ENCODE results near the gene FMNL3. TPM values are rescaled to one million over a fixed set of nuclear protein-coding genes. Genes with fewer than 3 reads are reported as not detected.

The FMNL3 gene
- total RNA-seq, 1 donor from 2014 or later, result 21.1 TPM

- Mint-ChIP-seq H3K27ac (no peak overlapping the region), H3K27me3 (no peaks in the 10 kb centered on the region), H3K4me1 (ENCODE audit: unreplicated experiment) (peaks cover 18% of the 10 kb centered on the region), H3K9me3 (no peaks in the 10 kb centered on the region), H3K4me3 (no peak overlapping the region), H3K36me3 (no peaks in the 10 kb centered on the region)
- no peak for DNase-seq (ENCODE audit: extremely low spot score, unreplicated experiment)
- TF ChIP-seq, protein P1, sequence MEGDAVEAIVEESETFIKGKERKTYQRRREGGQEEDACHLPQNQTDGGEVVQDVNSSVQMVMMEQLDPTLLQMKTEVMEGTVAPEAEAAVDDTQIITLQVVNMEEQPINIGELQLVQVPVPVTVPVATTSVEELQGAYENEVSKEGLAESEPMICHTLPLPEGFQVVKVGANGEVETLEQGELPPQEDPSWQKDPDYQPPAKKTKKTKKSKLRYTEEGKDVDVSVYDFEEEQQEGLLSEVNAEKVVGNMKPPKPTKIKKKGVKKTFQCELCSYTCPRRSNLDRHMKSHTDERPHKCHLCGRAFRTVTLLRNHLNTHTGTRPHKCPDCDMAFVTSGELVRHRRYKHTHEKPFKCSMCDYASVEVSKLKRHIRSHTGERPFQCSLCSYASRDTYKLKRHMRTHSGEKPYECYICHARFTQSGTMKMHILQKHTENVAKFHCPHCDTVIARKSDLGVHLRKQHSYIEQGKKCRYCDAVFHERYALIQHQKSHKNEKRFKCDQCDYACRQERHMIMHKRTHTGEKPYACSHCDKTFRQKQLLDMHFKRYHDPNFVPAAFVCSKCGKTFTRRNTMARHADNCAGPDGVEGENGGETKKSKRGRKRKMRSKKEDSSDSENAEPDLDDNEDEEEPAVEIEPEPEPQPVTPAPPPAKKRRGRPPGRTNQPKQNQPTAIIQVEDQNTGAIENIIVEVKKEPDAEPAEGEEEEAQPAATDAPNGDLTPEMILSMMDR (conservative IDR thresholded peaks at IDR 0.05), result no peak
Observed at GRCh38 chr12:49684310-49684854, 22.8 kb downstream of the FMNL3 start.

- Mint-ChIP-seq H3K36me3 (no peaks in the 10 kb centered on the region), H3K4me1 (ENCODE audit: unreplicated experiment) (peaks cover 18% of the 10 kb centered on the region), H3K4me3 (no peak overlapping the region), H3K27me3 (no peaks in the 10 kb centered on the region), H3K27ac (no peak overlapping the region), H3K9me3 (no peaks in the 10 kb centered on the region)
- TF ChIP-seq, protein P1 (conservative IDR thresholded peaks at IDR 0.05), result no peak
- DNase-seq (ENCODE audit: extremely low spot score, unreplicated experiment), result no peak
Observed at GRCh38 chr12:49683599-49684309, 23.5 kb downstream of the FMNL3 start.

- Mint-ChIP-seq H3K27me3 (no peaks in the 10 kb centered on the region), H3K27ac (no peak overlapping the region), H3K9me3 (no peaks in the 10 kb centered on the region), H3K4me3 (no peak overlapping the region), H3K4me1 (ENCODE audit: unreplicated experiment) (peaks cover 28% of the 10 kb centered on the region), H3K36me3 (no peaks in the 10 kb centered on the region)
- TF ChIP-seq, protein P1 (conservative IDR thresholded peaks at IDR 0.05), result no peak
- no peak for DNase-seq (ENCODE audit: extremely low spot score, unreplicated experiment)
Observed at GRCh38 chr12:49680075-49680474, 27.1 kb downstream of the FMNL3 start.

- Mint-ChIP-seq H3K4me1 (ENCODE audit: unreplicated experiment) (peaks cover 27% of the 10 kb centered on the region), H3K9me3 (no peaks in the 10 kb centered on the region), H3K36me3 (no peaks in the 10 kb centered on the region), H3K4me3 (no peak overlapping the region), H3K27me3 (no peaks in the 10 kb centered on the region), H3K27ac (no peak overlapping the region)
- TF ChIP-seq, protein P1 (conservative IDR thresholded peaks at IDR 0.05), result no peak
- no peak for DNase-seq (ENCODE audit: extremely low spot score, unreplicated experiment)
Observed at GRCh38 chr12:49678711-49679110, 28.5 kb downstream of the FMNL3 start.

DNA sequence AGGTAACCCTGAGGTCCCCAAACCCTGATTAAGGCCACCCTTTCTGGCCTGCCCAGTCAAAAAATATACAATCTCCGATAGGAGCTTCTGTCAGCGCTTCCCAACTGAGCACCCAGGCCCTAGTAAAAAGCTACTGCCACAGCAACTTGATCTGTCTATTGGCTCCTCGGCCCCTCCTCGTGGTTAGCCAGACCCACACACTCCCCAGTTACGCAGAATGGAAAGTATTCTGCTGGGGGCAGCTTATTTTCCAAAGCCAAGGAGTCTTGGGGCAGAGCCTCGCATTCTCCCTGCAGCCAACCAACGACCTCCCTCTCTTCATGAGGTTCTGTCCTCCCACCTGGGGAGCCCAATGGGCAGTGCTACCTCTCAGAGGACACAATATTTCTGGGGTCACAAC lies 32.1 kb downstream of the FMNL3 start:
- Mint-ChIP-seq H3K4me3 (no peak overlapping the region), H3K9me3 (no peaks in the 10 kb centered on the region), H3K27me3 (no peaks in the 10 kb centered on the region), H3K4me1 (ENCODE audit: unreplicated experiment) (peaks cover 33% of the 10 kb centered on the region), H3K27ac (no peak overlapping the region), H3K36me3 (no peaks in the 10 kb centered on the region)
- TF ChIP-seq, protein P1 (conservative IDR thresholded peaks at IDR 0.05), result no peak
- DNase-seq (ENCODE audit: extremely low spot score, unreplicated experiment), result no peak

Measured in type B pancreatic cell (in vitro differentiated cells).